Iris pigment epithelial cell (primary cell): Measurements from ENCODE around the gene TTC9.

ENCODE experiments used
- DNase-seq: peaks from one replicate; pipeline ENCODE4 v3.0.0-alpha.2; 2011; ENCODE audit warnings: low read depth

The TTC9 gene

GRCh38 chr14:70716483-70716882, 74.8 kb downstream of the TTC9 start:
- DNase-seq, result no peak

GRCh38 chr14:70716958-70717357, 75.2 kb downstream of the TTC9 start:
- DNase-seq, result no peak

- DNase-seq, result no peak
These were observed 76.8 kb downstream of the TTC9 start for GRCh38 chr14:70718383-70719118.

- DNase-seq, result peak; percentile 47
These were observed 79.8 kb downstream of the TTC9 start for GRCh38 chr14:70721542-70721941.

- no peak for DNase-seq
These were observed 80.7 kb downstream of the TTC9 start for GRCh38 chr14:70722418-70722817.

GRCh38 chr14:70723276-70723675, 81.6 kb downstream of the TTC9 start:
- no peak for DNase-seq

GRCh38 chr14:70724110-70724509, 82.4 kb downstream of the TTC9 start:
- DNase-seq, result no peak

GRCh38 chr14:70724944-70725343, 83.2 kb downstream of the TTC9 start:
- DNase-seq, result no peak
